ENCODE results near the gene GFRA4.

Gene GFRA4

GRCh38 chr20:3663031-3663701 is at the start of gene GFRA4:
TSS of gene GFRA4 (minus strand) at chr20:3663399. CDS start at chr20:3663399, 0 bp downstream.
- DNase-seq: no peak

DNA sequence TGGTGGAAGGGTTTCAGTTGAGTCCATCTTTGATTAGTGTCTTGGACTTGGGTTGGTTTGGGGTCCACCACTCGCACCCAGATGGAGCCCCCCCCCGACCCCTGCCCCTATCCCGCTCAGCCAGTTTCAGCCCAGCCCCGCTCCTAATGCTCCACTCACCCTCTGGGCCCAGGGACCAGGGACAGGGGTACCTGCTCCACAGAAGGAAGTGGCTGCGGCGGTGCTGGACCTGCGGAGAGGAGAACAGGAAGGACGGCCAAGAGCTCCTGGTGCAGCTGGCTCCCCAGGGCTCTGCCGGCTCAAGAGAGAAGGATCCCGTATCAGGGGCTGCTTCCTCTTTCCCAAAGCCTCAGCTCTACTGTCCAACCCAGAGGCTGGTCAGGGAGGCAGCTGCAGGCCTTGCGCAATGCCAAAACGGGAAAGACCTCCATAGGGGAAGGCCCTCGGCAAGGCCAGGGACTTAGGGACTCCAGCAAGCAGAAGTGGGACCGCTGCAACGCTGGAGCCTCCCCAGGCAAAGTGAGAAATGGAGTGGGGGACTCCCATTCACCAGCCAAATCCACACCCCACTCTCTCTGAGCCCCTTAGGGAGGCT is 49.2 kb upstream of the GFRA4 start, which contains the start of gene SIGLEC1:
Gene SIGLEC1 (minus strand): TSS at position 322 of the 595 bp plus-strand sequence. CDS start 5,472 bp downstream, outside the sequence.
- no peak for DNase-seq

GRCh38 chr20:3711484-3711941 is 48.3 kb upstream of the GFRA4 start:
- DNase-seq: no peak

- DNase-seq: no peak
Observed at GRCh38 chr20:3710703-3711483, 47.7 kb upstream of the GFRA4 start.

- DNase-seq: no peak
Observed at GRCh38 chr20:3710011-3710466, 46.8 kb upstream of the GFRA4 start.

GRCh38 chr20:3707508-3707899 is 44.3 kb upstream of the GFRA4 start:
- no peak for DNase-seq

- DNase-seq: no peak
Observed at GRCh38 chr20:3706774-3707507, 43.7 kb upstream of the GFRA4 start.

DNA sequence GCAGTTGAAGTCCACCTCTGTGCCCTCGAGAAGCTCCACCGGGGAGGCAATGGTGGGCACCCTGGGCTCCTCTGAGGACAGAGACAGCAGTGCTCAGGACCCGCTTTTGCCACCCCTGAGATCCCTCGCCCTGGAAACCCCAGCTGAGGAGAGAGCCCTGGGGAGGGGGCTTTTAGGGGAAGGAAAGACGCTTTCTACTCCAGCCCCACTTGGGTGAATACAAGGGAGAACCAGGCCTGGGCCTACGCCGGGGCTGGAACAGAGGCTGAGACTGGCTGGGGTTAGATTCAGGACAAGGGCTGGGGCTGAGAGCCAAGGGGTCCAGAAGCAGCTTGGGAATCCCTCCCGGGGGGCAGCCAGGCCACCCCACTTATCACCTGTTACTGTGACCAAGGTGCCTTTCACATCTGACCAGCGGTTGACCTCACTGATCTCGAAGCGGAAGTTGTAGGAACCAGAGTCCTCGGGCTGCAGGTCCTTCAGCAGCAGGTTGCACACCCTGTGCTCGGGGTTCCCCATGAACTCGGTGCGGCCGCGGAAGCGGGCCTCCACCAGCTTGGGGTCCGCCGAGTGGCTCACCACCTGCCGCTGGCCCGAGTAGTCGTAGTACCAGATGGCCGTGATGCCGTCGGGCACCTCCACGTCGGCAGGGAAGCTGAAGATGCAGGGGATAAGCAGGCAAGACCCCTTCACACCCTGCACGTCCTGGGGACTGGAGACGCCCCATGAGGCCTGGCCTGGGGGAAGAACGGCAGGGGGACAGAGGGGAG is 43.0 kb upstream of the GFRA4 start:
- DNase-seq: no peak

- DNase-seq: no peak
Observed at GRCh38 chr20:3705491-3705969, 42.3 kb upstream of the GFRA4 start.

GRCh38 chr20:3704087-3704486 is 40.9 kb upstream of the GFRA4 start:
- no peak for DNase-seq

DNA sequence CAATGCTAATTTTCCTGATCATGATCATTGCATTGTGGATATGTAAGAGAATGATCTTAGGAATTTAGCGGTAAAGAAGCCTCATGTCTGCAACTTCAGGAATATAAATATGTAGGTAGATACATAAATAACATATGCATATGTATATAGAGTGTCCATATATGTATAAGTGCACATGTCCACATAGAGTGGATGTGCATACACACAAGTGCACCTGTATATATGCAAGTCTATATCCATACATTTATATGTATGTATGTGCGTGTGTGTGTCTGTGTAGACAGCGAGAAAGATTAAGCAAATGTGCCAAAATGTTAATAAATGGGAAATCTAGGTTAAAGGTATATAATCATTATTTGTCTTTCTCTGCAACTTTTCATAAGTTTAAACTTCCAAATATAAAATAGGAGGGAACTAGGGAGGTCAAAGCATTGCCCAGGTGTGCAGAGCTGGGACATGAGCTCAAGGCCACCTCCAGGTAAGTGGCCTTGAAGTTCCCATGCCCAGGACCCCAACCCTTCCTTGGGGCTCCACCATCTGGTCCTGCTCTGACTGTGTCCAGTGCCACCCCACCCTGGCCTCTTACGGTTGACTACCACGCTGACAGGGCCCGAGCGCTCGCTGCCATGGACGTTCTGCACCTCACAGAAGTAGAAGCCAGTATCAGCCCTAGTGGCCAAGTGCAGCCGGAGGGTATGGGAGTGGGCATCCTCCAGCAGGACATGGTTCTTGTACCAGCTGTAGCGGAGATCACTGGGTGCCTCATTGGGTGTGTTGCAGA is 39.6 kb upstream of the GFRA4 start:
- DNase-seq: no peak

DNA sequence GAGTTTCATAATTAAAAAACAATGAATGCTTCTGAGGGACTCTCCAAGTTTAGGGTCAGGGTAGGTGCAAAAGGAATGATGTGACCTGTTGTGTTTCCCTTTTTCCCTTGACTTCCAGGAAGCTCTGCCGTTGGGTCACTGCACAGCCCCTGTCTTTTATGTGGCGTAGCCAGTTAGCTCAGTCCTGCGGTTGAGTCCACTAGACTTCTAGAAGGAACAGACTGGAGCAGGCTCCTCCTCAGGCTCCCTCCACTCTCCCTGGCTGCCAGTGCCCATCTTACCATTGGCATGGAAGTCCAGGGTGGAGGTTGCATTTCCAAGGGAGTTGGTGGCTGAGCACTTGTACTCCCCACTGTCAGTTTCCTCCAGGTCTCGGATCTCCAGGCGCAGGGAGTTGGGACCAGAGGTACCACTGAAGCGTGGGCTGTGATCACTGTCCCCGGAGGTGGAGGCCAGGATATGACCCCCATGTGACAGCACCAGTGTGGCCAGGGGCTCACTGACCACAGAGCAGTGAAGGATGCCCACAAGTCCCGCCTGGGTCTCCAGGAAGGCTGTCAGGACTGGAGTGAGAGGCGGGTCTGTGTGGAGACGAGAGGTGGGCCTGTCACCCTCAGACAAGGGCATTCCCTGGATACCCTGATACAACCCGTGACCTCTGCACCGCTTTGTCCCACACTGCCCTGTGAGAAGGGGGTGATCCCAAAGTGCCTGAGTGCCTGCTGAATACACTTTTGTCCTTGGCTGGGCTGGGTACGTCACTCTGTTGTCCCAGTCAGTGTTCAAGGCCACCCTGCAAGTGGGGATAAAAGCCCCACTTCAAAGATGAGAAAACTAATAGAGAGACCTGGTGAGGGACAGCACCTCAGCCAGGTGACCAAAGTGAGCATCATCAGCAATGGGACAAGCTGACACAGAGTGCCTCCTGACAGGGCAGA is 38.1 kb upstream of the GFRA4 start:
- DNase-seq: no peak

DNA sequence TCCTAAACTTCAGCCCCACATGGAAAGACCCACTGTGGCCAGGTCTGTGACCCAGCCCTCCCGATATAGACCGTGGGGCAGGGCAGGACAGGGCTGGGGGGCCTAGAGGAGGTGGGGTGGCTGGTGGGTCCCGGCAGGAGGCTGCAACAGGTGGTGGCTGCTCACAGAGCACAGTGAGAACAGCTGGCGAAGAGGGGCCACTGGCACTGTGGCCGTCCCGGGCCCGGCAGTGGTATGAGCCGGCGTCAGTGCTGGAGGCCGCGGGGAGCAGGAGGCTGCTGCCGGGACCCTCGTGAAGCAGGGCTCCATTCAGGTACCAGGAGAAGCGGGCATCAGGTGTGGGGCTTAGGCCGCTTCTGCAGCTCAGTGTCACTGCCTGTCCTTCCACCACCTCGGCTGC is 35.8 kb upstream of the GFRA4 start:
- no peak for DNase-seq

DNA sequence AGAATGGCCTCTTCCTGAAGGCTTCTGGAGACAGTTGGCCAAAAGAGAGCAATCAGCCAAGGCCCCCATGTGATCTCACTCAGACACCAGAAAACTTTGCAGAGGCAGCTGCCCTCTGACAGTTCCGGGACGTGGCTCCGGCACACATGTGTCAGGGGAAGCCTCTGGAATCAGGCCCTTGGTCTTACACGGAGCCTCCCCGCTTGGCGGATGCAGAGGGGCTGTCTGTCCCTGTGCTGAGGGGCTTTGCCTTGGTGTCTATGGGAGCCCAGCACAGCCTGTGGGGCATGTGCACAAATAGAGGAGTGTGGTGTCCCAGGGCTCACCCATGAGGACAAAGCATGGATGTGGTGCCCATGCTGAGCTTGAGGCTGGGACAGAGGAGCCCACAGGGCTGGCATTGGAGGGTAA is 35.4 kb upstream of the GFRA4 start:
- DNase-seq: no peak

GRCh38 chr20:3697588-3698305 is 34.5 kb upstream of the GFRA4 start:
- DNase-seq: no peak

- no peak for DNase-seq
Observed at GRCh38 chr20:3696745-3697587, 33.8 kb upstream of the GFRA4 start.

GRCh38 chr20:3696200-3696599 is 33.0 kb upstream of the GFRA4 start:
- DNase-seq: no peak

GRCh38 chr20:3694864-3695263 is 31.7 kb upstream of the GFRA4 start:
- DNase-seq: no peak
